SK-N-SH (cell line): ENCODE data around the gene ARHGAP6. TPM values are rescaled to one million over a fixed set of nuclear protein-coding genes. Genes with fewer than 3 reads are reported as not detected.

Source experiments
- CTCF ChIA-PET: fragments of 300-600, 350-600 bp; formaldehyde crosslinking; extraction: SDS; loops from one replicate; lab custom pipeline; 2021; lab: Yijun Ruan, JAX
- POLR2A ChIA-PET: fragments of 350-600 bp; sonication (Branson Sonifier 250); formaldehyde crosslinking; extraction: SDS; loops from one replicate; lab custom pipeline; 2020; ENCODE audit warnings: antibody characterized with exemption, inconsistent platforms; lab: Yijun Ruan, JAX
- DNase-seq: peaks from one replicate; pipeline ENCODE4 v3.0.0; 2012
- H2AFZ ChIP-seq: fragments of 200-600 bp; sonication (generic); 2 replicates; pipeline ENCODE4 v1.8.1; 2016; ENCODE audit warnings: antibody characterized with exemption, mild to moderate bottlenecking, low read depth
- H3F3A ChIP-seq: fragments of 200-600 bp; sonication (generic); replicated peaks from 2 replicates; pipeline ENCODE3; 2016; ENCODE audit warnings: antibody characterized with exemption, mild to moderate bottlenecking; ENCODE audit not compliant: insufficient read depth
- H3K27ac ChIP-seq, 2 experiments: fragments of 200-500 bp in 1 of 2; fragments of 200-600 bp in 1 of 2; sonication (Bioruptor generic) in 1 of 2; sonication (generic), shearing (Covaris generic) in 1 of 2; 2 replicates each; pipeline versions ENCODE4 v1.5.1 to v1.6.1; 2014 to 2016; ENCODE audit warnings: low read depth in 2 of 2, inconsistent platforms in 1 of 2, low read length in 1 of 2, mild to moderate bottlenecking in 1 of 2, mixed read lengths in 1 of 2
- H3K27me3 ChIP-seq: fragments of 200-600 bp; sonication (generic), shearing (Covaris generic); 2 replicates; pipeline ENCODE4 v1.6.1; 2016; ENCODE audit warnings: mixed run types; ENCODE audit not compliant: insufficient read depth
- H3K36me3 ChIP-seq, 2 experiments: fragments of 200-500 bp in 1 of 2; fragments of 200-600 bp in 1 of 2; sonication (Bioruptor generic) in 1 of 2; sonication (generic) in 1 of 2; replicated peaks in 1 of 2; 2 replicates each; pipeline versions ENCODE3 to v1.5.1; 2014 to 2016; ENCODE audit warnings: low read length in 1 of 2, mild to moderate bottlenecking in 1 of 2; ENCODE audit not compliant: insufficient read depth in 2 of 2, control insufficient read depth in 1 of 2
- H3K4me1 ChIP-seq, 2 experiments: fragments of 200-500 bp in 1 of 2; fragments of 200-600 bp in 1 of 2; sonication (Bioruptor generic) in 1 of 2; sonication (generic), shearing (Covaris generic) in 1 of 2; 2 replicates each; pipeline versions ENCODE4 v1.5.1 to v1.6.1; 2014 to 2016; ENCODE audit warnings: low read depth in 1 of 2, low read length in 1 of 2, mixed run types in 1 of 2; ENCODE audit not compliant: insufficient read depth in 2 of 2, control insufficient read depth in 1 of 2
- H3K4me2 ChIP-seq: fragments of 200-600 bp; sonication (generic), shearing (Covaris generic); 2 replicates; pipeline ENCODE4 v1.6.1; 2017; ENCODE audit warnings: mixed run types
- H3K4me3 ChIP-seq, 2 experiments: fragments of 200-500 bp in 1 of 2; fragments of 200-600 bp in 1 of 2; sonication (Bioruptor generic) in 1 of 2; sonication (generic), shearing (Covaris generic) in 1 of 2; 2 replicates each; pipeline versions ENCODE4 v1.5.1 to v1.8.1; 2014 to 2016; ENCODE audit warnings: low read depth in 2 of 2, inconsistent platforms in 1 of 2, low read length in 1 of 2, mild to moderate bottlenecking in 1 of 2, mixed read lengths in 1 of 2, moderate library complexity in 1 of 2
- H3K79me2 ChIP-seq: fragments of 200-600 bp; sonication (generic); 2 replicates; pipeline ENCODE4 v1.8.1; 2017; ENCODE audit warnings: mild to moderate bottlenecking; ENCODE audit not compliant: insufficient read depth
- H3K9ac ChIP-seq: fragments of 200-600 bp; sonication (generic); 2 replicates; pipeline ENCODE4 v1.6.1; 2017; ENCODE audit warnings: mixed run types
- H3K9me2 ChIP-seq: fragments of 200-600 bp; sonication (generic); 2 replicates; pipeline ENCODE4 v1.6.1; 2017; ENCODE audit warnings: mixed run types
- H3K9me3 ChIP-seq: fragments of 200-600 bp; sonication (generic); 2 replicates; pipeline ENCODE4 v1.6.1; 2017; ENCODE audit warnings: mixed run types, mild to moderate bottlenecking, moderate library complexity
- H4K20me1 ChIP-seq: fragments of 200-600 bp; sonication (generic); 2 replicates; pipeline ENCODE4 v1.6.1; 2017; ENCODE audit warnings: mild to moderate bottlenecking, mixed run types; ENCODE audit not compliant: insufficient read depth
- ELF1 ChIP-seq: IDR thresholded peaks from 2 replicates; pipeline ENCODE4 v1.4.0; 2012
- EP300 ChIP-seq, 2 experiments: IDR thresholded peaks; 2 replicates each; pipeline versions ENCODE4 v1.4.0 to v1.6.1; 2012; ENCODE audit warnings: borderline replicate concordance in 1 of 2, low read depth in 1 of 2, low read length in 1 of 2
- GABPA ChIP-seq: IDR thresholded peaks from 2 replicates; pipeline ENCODE4 v1.4.0; 2012; ENCODE audit warnings: low read depth, mild to moderate bottlenecking
- GATA2 ChIP-seq: sonication (generic); formaldehyde crosslinking; IDR thresholded peaks from 2 replicates; pipeline ENCODE4 v1.5.0; 2020; ENCODE audit warnings: mild to moderate bottlenecking, missing genetic modification reagents
- JUND ChIP-seq: IDR thresholded peaks from 2 replicates; pipeline ENCODE4 v1.4.0; 2012
- MXI1 ChIP-seq: IDR thresholded peaks from 2 replicates; pipeline ENCODE4 v1.6.1; 2012; ENCODE audit warnings: mild to moderate bottlenecking, low read depth, low read length, improper control_type of control experiment
- NFIC ChIP-seq: IDR thresholded peaks from 2 replicates; pipeline ENCODE4 v1.4.0; 2012; ENCODE audit warnings: borderline replicate concordance
- RAD21 ChIP-seq: IDR thresholded peaks from 2 replicates; pipeline ENCODE4 v1.6.1; 2012; ENCODE audit warnings: mild to moderate bottlenecking, low read length
- RXRA ChIP-seq: IDR thresholded peaks from 2 replicates; pipeline ENCODE4 v1.4.0; 2012; ENCODE audit warnings: low read depth, mild to moderate bottlenecking, borderline replicate concordance
- SIN3A ChIP-seq: IDR thresholded peaks from 2 replicates; pipeline ENCODE4 v1.6.1; 2012; ENCODE audit warnings: low read depth, mild to moderate bottlenecking, low read length, moderate library complexity, borderline replicate concordance
- TCF12 ChIP-seq: IDR thresholded peaks from 2 replicates; pipeline ENCODE4 v1.4.0; 2012
- TEAD4 ChIP-seq: IDR thresholded peaks from 2 replicates; pipeline ENCODE4 v1.4.0; 2012; ENCODE audit warnings: mild to moderate bottlenecking, borderline replicate concordance; ENCODE audit not compliant: insufficient read depth
- YY1 ChIP-seq: IDR thresholded peaks from 2 replicates; pipeline ENCODE4 v1.4.0; 2012; ENCODE audit warnings: low read depth, mild to moderate bottlenecking
- WGBS: methylation state at CpG from one replicate; pipeline ENCODE4 v1.1.6; 2017; ENCODE audit warnings: low lambda C conversion rate; 5-methylcytosine and 5-hydroxymethylcytosine counted together
- polyA plus RNA-seq, 3 experiments: library from polyadenylated mRNA; depleted of rRNA; stranded (reverse); fragments of >200 nt; gene quantifications; 2 replicates each; pipeline ENCODE4 v1.2.3, GENCODE V29; 2012
- TF ChIP-seq, protein P1 (sequence below): IDR thresholded peaks from 2 replicates; pipeline ENCODE4 v1.4.0; 2012; ENCODE audit warnings: low read depth, borderline replicate concordance
- TF ChIP-seq, protein P2 (sequence below): IDR thresholded peaks from 2 replicates; pipeline ENCODE4 v1.4.0; 2012; ENCODE audit warnings: low read depth
- TF ChIP-seq, protein P3 (sequence below): fragments of 150-350 bp; IDR thresholded peaks from 2 replicates; pipeline ENCODE4 v1.6.1; 2017; ENCODE audit warnings: antibody characterized with exemption, low read length, low read depth, borderline replicate concordance
- TF ChIP-seq, protein P4 (sequence below): fragments of 150-350 bp; IDR thresholded peaks from 2 replicates; pipeline ENCODE4 v1.6.1; 2016; ENCODE audit warnings: mild to moderate bottlenecking, low read depth, low read length

Gene ARHGAP6
- polyA plus RNA-seq, 1 of the 3 experiments (the other 2 are of a cell fraction) = 0.16 TPM

DNA sequence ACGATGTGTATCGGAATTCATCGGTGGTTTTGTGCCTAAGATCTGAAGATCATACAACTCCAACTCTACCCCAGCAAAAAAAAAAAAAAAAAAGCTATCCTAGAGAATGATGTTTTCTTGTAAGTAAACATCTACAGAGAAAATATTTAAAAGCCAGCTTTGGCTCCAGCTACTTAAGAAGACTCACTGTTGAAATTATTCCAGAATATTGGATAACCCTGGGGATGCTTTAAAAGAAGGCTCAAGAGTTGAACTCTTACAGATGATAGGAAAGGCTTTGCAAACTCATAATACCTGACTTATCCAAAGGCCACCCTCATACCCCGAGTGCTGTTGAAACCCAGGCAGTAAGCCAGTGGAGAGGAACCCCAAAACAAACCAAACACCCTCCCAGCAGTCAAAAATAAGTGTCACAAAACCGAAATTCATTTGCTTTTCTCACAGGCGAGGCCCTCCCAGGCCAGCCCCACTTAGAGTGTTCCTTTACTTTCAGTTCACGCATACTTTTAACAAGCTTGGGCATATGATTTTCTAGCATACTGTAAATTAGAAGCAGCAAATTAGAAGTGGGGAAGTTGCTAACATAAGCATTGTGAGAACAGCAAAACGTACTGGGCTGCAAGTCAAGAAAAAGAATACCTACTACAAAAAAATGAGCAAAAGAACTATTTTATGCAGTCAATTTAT, 375.2 kb downstream of the ARHGAP6 start (continued):
- TF ChIP-seq, protein P1, sequence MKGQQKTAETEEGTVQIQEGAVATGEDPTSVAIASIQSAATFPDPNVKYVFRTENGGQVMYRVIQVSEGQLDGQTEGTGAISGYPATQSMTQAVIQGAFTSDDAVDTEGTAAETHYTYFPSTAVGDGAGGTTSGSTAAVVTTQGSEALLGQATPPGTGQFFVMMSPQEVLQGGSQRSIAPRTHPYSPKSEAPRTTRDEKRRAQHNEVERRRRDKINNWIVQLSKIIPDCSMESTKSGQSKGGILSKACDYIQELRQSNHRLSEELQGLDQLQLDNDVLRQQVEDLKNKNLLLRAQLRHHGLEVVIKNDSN = no peak
- TF ChIP-seq SIN3A (no peak), NFIC (no peak), ELF1 (no peak), RXRA (no peak), JUND (no peak), RAD21 (no peak), MXI1 (no peak), TCF12 (no peak)

DNA sequence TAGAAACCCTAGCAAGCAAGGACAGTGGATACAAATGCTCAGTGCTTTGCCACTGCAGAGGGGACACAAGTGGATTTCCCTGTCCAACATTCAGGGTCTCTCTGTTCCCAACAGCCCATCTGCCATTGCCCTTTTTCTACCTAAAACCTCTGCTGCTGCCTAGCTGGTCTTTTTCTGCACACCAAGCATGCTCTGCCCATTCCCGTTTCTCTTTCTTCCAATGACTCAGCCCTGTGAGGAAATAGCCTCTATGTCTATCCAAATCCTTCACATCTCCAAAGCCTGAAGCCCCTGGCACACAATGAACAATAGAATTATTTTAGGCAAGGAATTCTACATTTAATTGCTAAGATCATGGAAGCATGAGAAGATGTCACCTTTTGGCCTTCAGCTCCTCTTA, 378.2 kb downstream of the ARHGAP6 start:
- Histone ChIP-seq H3K9me2 (no peaks in the 10 kb centered on the region), H3K4me2 (no peak overlapping the region), H4K20me1 (no peaks in the 10 kb centered on the region), H3K9ac (no peak overlapping the region), H3K4me3 (no peak overlapping the region), H2AFZ (no peak overlapping the region), H3K9me3 (no peaks in the 10 kb centered on the region), H3K79me2 (no peaks in the 10 kb centered on the region), H3K36me3 (no peaks in the 10 kb centered on the region), H3K4me1 (no peaks in the 10 kb centered on the region), H3K27me3 (no peaks in the 10 kb centered on the region), H3F3A (no peaks in the 10 kb centered on the region), H3K27ac (no peak overlapping the region)
- ChIA-PET CTCF (no interaction called here), POLR2A (no interaction called here)
- DNase-seq = no peak
- no peak for TF ChIP-seq GATA2 (CRISPR knock-in tag)
- TF ChIP-seq GABPA = no peak
- TF ChIP-seq, protein P2, sequence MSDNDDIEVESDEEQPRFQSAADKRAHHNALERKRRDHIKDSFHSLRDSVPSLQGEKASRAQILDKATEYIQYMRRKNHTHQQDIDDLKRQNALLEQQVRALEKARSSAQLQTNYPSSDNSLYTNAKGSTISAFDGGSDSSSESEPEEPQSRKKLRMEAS = no peak
- TF ChIP-seq, protein P3, sequence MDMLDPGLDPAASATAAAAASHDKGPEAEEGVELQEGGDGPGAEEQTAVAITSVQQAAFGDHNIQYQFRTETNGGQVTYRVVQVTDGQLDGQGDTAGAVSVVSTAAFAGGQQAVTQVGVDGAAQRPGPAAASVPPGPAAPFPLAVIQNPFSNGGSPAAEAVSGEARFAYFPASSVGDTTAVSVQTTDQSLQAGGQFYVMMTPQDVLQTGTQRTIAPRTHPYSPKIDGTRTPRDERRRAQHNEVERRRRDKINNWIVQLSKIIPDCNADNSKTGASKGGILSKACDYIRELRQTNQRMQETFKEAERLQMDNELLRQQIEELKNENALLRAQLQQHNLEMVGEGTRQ = no peak
- TF ChIP-seq ELF1 = no peak
- no peak for TF ChIP-seq EP300 (IDR thresholded peaks at IDR 0.05; ENCODE audit: borderline replicate concordance in 1 of 2, low read depth in 1 of 2, low read length in 1 of 2)
- TF ChIP-seq, protein P4, sequence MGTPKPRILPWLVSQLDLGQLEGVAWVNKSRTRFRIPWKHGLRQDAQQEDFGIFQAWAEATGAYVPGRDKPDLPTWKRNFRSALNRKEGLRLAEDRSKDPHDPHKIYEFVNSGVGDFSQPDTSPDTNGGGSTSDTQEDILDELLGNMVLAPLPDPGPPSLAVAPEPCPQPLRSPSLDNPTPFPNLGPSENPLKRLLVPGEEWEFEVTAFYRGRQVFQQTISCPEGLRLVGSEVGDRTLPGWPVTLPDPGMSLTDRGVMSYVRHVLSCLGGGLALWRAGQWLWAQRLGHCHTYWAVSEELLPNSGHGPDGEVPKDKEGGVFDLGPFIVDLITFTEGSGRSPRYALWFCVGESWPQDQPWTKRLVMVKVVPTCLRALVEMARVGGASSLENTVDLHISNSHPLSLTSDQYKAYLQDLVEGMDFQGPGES = no peak
- TF ChIP-seq YY1 = no peak
- no peak for TF ChIP-seq TEAD4
- WGBS = 27% methylated on average over 1 of the region's 1 CpG
